CD14-positive monocyte (primary cell): ENCODE results near the gene RAB40C. TPM values are rescaled to one million over a fixed set of nuclear protein-coding genes. Genes with fewer than 3 reads are reported as not detected.

Source experiments
- DNase-seq, 3 donors: peaks; one replicate each; pipeline ENCODE4 v3.0.0-alpha.2; 2011 to 2022
- H2AFZ ChIP-seq: 2 replicates; pipeline ENCODE4 v1.6.0; 2012; ENCODE audit warnings: mild to moderate bottlenecking, low read depth, low read length, inconsistent platforms; ENCODE audit not compliant: insufficient read depth, poor library complexity, severe bottlenecking
- H3K27ac ChIP-seq, 2 donors: 1 replicate in 1 of 2; 2 replicates in 1 of 2; pipeline ENCODE4 v1.5.1; 2012 to 2013; ENCODE audit warnings: low read length in 2 of 2, control low read depth in 1 of 2, inconsistent platforms in 1 of 2, low read depth in 1 of 2, mild to moderate bottlenecking in 1 of 2
- H3K27me3 ChIP-seq, 2 donors: one replicate each; pipeline versions ENCODE4 v1.6.0 to v1.6.1; 2011 to 2013; ENCODE audit warnings: low read length in 2 of 2; ENCODE audit not compliant: control insufficient read depth in 2 of 2, insufficient read depth in 2 of 2
- H3K36me3 ChIP-seq, 2 donors: replicated peaks in 1 of 2; 1 replicate in 1 of 2; 2 replicates in 1 of 2; pipeline versions ENCODE4 v1.5.1 to v1.6.1; 2012 to 2013; ENCODE audit warnings: low read length in 2 of 2, control low read depth in 1 of 2, inconsistent platforms in 1 of 2, mild to moderate bottlenecking in 1 of 2; ENCODE audit not compliant: insufficient read depth in 2 of 2, control insufficient read depth in 1 of 2
- H3K4me1 ChIP-seq, 2 donors: 1 replicate in 1 of 2; 2 replicates in 1 of 2; pipeline versions ENCODE4 v1.5.1 to v1.6.1; 2012 to 2013; ENCODE audit warnings: low read length in 2 of 2, control low read depth in 1 of 2, inconsistent platforms in 1 of 2, mild to moderate bottlenecking in 1 of 2, moderate library complexity in 1 of 2; ENCODE audit not compliant: insufficient read depth in 2 of 2, control insufficient read depth in 1 of 2
- H3K4me2 ChIP-seq: replicated peaks from 2 replicates; pipeline ENCODE3; 2012; ENCODE audit warnings: low read length, moderate library complexity, mild to moderate bottlenecking; ENCODE audit not compliant: poor library complexity, severe bottlenecking; ENCODE audit errors: extremely low read depth
- H3K4me3 ChIP-seq, 3 experiments: fragments of 200-600 bp in 1 of 3; sonication (generic) in 1 of 3; replicated peaks in 1 of 3; 1 replicate in 2 of 3; 2 replicates in 1 of 3; pipeline ENCODE4 v1.5.1; 2011 to 2013; ENCODE audit warnings: low read length in 3 of 3, mild to moderate bottlenecking in 3 of 3, control low read depth in 2 of 3, low read depth in 2 of 3, inconsistent platforms in 1 of 3, moderate library complexity in 1 of 3
- H3K79me2 ChIP-seq: 2 replicates; pipeline ENCODE4 v1.6.0; 2012; ENCODE audit warnings: mild to moderate bottlenecking, control low read depth, inconsistent platforms, low read length, moderate library complexity; ENCODE audit not compliant: insufficient read depth
- H3K9ac ChIP-seq: 2 replicates; pipeline ENCODE4 v1.6.0; 2017; ENCODE audit warnings: low read length, mild to moderate bottlenecking; ENCODE audit not compliant: insufficient read depth, poor library complexity, severe bottlenecking
- H3K9me3 ChIP-seq, 2 donors: replicated peaks in 1 of 2; 1 replicate in 1 of 2; 2 replicates in 1 of 2; pipeline versions ENCODE4 v1.5.1 to v1.6.1; 2012 to 2013; ENCODE audit warnings: low read length in 2 of 2, control low read depth in 1 of 2; ENCODE audit not compliant: control insufficient read depth in 1 of 2, insufficient read depth in 1 of 2
- H4K20me1 ChIP-seq: 2 replicates; pipeline ENCODE4 v1.6.0; 2012; ENCODE audit warnings: mild to moderate bottlenecking, low read length, control low read depth, moderate library complexity; ENCODE audit not compliant: insufficient read depth
- H3K27ac Mint-ChIP-seq, 7 donors: one replicate each; pipeline ENCODE4 v1.8.0; 2020; ENCODE audit warnings: mild to moderate bottlenecking in 7 of 7, mixed read lengths in 7 of 7, moderate library complexity in 6 of 7, inconsistent platforms in 2 of 7
- H3K27me3 Mint-ChIP-seq, 3 donors: one replicate each; pipeline ENCODE4 v1.8.0; 2021 to 2022; ENCODE audit warnings: low read depth in 3 of 3, mild to moderate bottlenecking in 3 of 3, mixed read lengths in 3 of 3, moderate library complexity in 3 of 3, inconsistent platforms in 1 of 3
- H3K36me3 Mint-ChIP-seq, 2 donors: one replicate each; pipeline ENCODE4 v1.8.0; 2020; ENCODE audit warnings: mixed read lengths in 2 of 2, inconsistent platforms in 1 of 2, mild to moderate bottlenecking in 1 of 2
- H3K4me1 Mint-ChIP-seq: one replicate; pipeline ENCODE4 v1.8.0; 2020; ENCODE audit warnings: mild to moderate bottlenecking, mixed read lengths
- H3K4me3 Mint-ChIP-seq, 2 donors: one replicate each; pipeline ENCODE4 v1.8.0; 2020; ENCODE audit warnings: mild to moderate bottlenecking in 2 of 2, mixed read lengths in 2 of 2, moderate library complexity in 1 of 2
- H3K9me3 Mint-ChIP-seq, 7 donors: one replicate each; pipeline ENCODE4 v1.8.0; 2020 to 2022; ENCODE audit warnings: mixed read lengths in 7 of 7, mild to moderate bottlenecking in 6 of 7, moderate library complexity in 6 of 7, inconsistent platforms in 2 of 7
- CTCF ChIP-seq: fragments of 200-600 bp; IDR thresholded peaks from one replicate; pipeline ENCODE4 v1.8.0; 2022; ENCODE audit warnings: antibody characterized with exemption, mild to moderate bottlenecking
- WGBS: methylation state at CpG from one replicate; pipeline ENCODE4 v1.1.5; 2013; ENCODE audit warnings: missing lambda C conversion rate; ENCODE audit not compliant: insufficient coverage; 5-methylcytosine and 5-hydroxymethylcytosine counted together
- intact Hi-C, 2 donors: fragments of 100-400 bp; cut with micrococcal nuclease; formaldehyde crosslinking; loops; one replicate each; pipeline versions ENCODE4 v1.15.0 to v1.15.1; 2023
- polyA plus RNA-seq, 3 donors: library from polyadenylated mRNA; depleted of rRNA in 1 of 3; unstranded in 2 of 3; stranded (reverse) in 1 of 3; fragments of 300-500 nt in 2 of 3; fragments of >200 nt in 1 of 3; fragmentation: Illumina TruSeq in 2 of 3; gene quantifications; 1 replicate in 2 of 3; 2 replicates in 1 of 3; pipeline ENCODE4 v1.2.3, GENCODE V29; 2012 to 2021

Gene RAB40C
- polyA plus RNA-seq, 3 donors, result 10.0 to 22.6 (median 10.9) TPM

GRCh38 chr16:625117-625976, 35.5 kb downstream of the RAB40C start:
- H3K9me3 ChIP-seq, result no peaks in the 10 kb centered on the region
- Mint-ChIP-seq H3K9me3 (peaks cover 0 to 3% (median 0%) of the 10 kb centered on the region in 7 donors), H3K36me3 (peaks cover 35 to 72% of the 10 kb centered on the region in 2 donors), H3K4me1 (peaks cover 2% of the 10 kb centered on the region), H3K27me3 (peaks cover 0 to 2% (median 0%) of the 10 kb centered on the region in 3 donors), H3K4me3 (no peak overlapping the region), H3K27ac (no peak overlapping the region)
- H3K79me2 ChIP-seq, result peaks cover 22% of the 10 kb centered on the region
- DNase-seq, result no peak
- no peak overlapping the region for H2AFZ ChIP-seq
- H3K36me3 ChIP-seq, result peaks cover 50 to 65% of the 10 kb centered on the region in 2 donors
- peaks cover 2 to 10% of the 10 kb centered on the region in 2 donors for H3K4me1 ChIP-seq
- no peak overlapping the region for H3K27ac ChIP-seq
- H3K27me3 ChIP-seq, result no peaks in the 10 kb centered on the region
- peaks cover 81% of the 10 kb centered on the region for H4K20me1 ChIP-seq
- H3K4me2 ChIP-seq, result no peak overlapping the region
- intact Hi-C loops, result no loop called here
- TF ChIP-seq CTCF, result no peak
- 98% methylated on average over 32 of the region's 37 CpGs for WGBS
- no peak overlapping the region for H3K9ac ChIP-seq
- no peak overlapping the region for H3K4me3 ChIP-seq

- no peak overlapping the region for H2AFZ ChIP-seq
- peaks cover 81% of the 10 kb centered on the region for H4K20me1 ChIP-seq
- 95% methylated on average over 31 of the region's 35 CpGs for WGBS
- no peak overlapping the region for H3K27ac ChIP-seq
- no peaks in the 10 kb centered on the region for H3K9me3 ChIP-seq
- intact Hi-C loops, result no loop called here
- peaks cover 18% of the 10 kb centered on the region for H3K79me2 ChIP-seq
- no peak overlapping the region for H3K4me3 ChIP-seq
- Mint-ChIP-seq H3K4me1 (peaks cover 2% of the 10 kb centered on the region), H3K27ac (no peak overlapping the region), H3K9me3 (peaks cover 0 to 3% (median 0%) of the 10 kb centered on the region in 7 donors), H3K27me3 (peaks cover 2 to 6% (median 2%) of the 10 kb centered on the region in 3 donors), H3K36me3 (peaks cover 35 to 66% of the 10 kb centered on the region in 2 donors), H3K4me3 (no peak overlapping the region)
- no peak for DNase-seq
- peaks cover 4 to 17% of the 10 kb centered on the region in 2 donors for H3K4me1 ChIP-seq
- no peak for TF ChIP-seq CTCF
- no peak overlapping the region for H3K9ac ChIP-seq
- peaks cover 48 to 60% of the 10 kb centered on the region in 2 donors for H3K36me3 ChIP-seq
- no peak overlapping the region for H3K4me2 ChIP-seq
- H3K27me3 ChIP-seq, result no peaks in the 10 kb centered on the region
Observed at GRCh38 chr16:625977-626765, 36.3 kb downstream of the RAB40C start.
